Chondrocyte (in vitro differentiated cells): ENCODE data around the gene LRRC8E. TPM values are rescaled to one million over a fixed set of nuclear protein-coding genes. Genes with fewer than 3 reads are reported as not detected.

Experiments used
- DNase-seq: peaks from one replicate; pipeline ENCODE4 v3.0.0; 2021; ENCODE audit warnings: mixed read lengths, low spot score
- H3K27ac Mint-ChIP-seq: one replicate; pipeline ENCODE4 v1.8.0; 2021; ENCODE audit warnings: mild to moderate bottlenecking, moderate library complexity, mixed read lengths; ENCODE audit not compliant: unreplicated experiment
- H3K27me3 Mint-ChIP-seq: 2 replicates; pipeline ENCODE4 v1.8.0; 2021; ENCODE audit warnings: low read depth, mixed read lengths
- H3K36me3 Mint-ChIP-seq: 2 replicates; pipeline ENCODE4 v1.8.0; 2021; ENCODE audit warnings: low read depth, mixed read lengths
- H3K4me1 Mint-ChIP-seq: 2 replicates; pipeline ENCODE4 v1.8.0; 2021; ENCODE audit warnings: low read depth, mild to moderate bottlenecking, mixed read lengths
- H3K4me3 Mint-ChIP-seq: one replicate; pipeline ENCODE4 v1.8.0; 2021; ENCODE audit warnings: mild to moderate bottlenecking, moderate library complexity, mixed read lengths; ENCODE audit not compliant: unreplicated experiment
- H3K9me3 Mint-ChIP-seq: 2 replicates; pipeline ENCODE4 v1.8.0; 2021; ENCODE audit warnings: low read depth, mixed read lengths
- CTCF ChIP-seq: fragments of 200-600 bp; sonication (generic); IDR thresholded peaks from 2 replicates; pipeline ENCODE4 v1.5.0; 2021; ENCODE audit warnings: antibody characterized with exemption, mild to moderate bottlenecking, moderate library complexity
- total RNA-seq: library from RNA; stranded (reverse); gene quantifications from 3 replicates; pipeline ENCODE4 v1.2.1, GENCODE V29; 2021

Gene LRRC8E
- total RNA-seq, 1 donor from 2014 or later, result 6.9 TPM

GRCh38 chr19:7908078-7908699 lies 19.9 kb downstream of the LRRC8E start:
- no peak overlapping the region for H3K4me3 Mint-ChIP-seq
- DNase-seq, result no peak
- H3K4me1 Mint-ChIP-seq, result peaks cover 18% of the 10 kb centered on the region
- H3K36me3 Mint-ChIP-seq, result peaks cover 14% of the 10 kb centered on the region
- H3K9me3 Mint-ChIP-seq, result no peaks in the 10 kb centered on the region
- no peaks in the 10 kb centered on the region for H3K27me3 Mint-ChIP-seq
- no peak overlapping the region for H3K27ac Mint-ChIP-seq
- TF ChIP-seq CTCF, result no peak

DNA sequence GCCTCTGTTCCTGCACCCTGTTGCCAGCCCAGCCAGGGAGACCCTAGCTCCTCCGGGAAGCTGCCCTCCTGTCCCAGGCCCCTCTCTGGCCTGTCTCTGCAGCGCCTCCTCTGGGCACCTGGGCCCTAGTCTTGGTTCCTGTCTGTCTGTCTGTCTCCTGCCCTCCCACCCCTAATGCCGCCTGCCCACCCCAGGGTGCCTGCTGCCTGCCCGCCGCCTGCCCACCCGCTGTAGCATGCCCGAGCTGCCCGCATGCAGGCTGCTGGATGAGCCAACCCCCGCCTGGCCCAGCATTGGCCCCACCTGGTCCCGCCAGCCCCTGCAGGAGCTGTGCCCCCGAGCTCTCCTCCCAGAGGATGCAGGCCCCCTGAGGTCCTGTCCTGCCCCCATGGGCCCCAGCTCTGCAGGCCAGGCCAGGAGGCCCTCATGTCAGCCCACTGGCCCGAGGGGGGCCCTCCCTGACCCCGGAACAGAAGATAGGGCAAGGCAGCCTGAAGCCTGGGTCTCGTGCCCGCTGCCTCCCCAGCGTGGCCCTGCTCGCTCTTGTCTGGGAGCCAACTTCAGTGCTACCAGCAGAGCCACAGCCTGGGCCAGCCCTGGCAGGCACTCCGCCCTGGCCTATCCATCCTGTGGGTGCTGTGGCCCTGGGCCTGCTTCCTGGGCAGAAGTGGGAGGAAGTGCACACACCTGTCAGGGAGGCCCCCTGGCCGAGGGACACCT lies 20.6 kb downstream of the LRRC8E start:
- Mint-ChIP-seq H3K4me3 (no peak overlapping the region), H3K36me3 (peaks cover 14% of the 10 kb centered on the region), H3K27ac (no peak overlapping the region), H3K9me3 (no peaks in the 10 kb centered on the region), H3K27me3 (no peaks in the 10 kb centered on the region), H3K4me1 (peaks cover 18% of the 10 kb centered on the region)
- peak; percentile 95 for DNase-seq
- TF ChIP-seq CTCF, result no peak

DNA sequence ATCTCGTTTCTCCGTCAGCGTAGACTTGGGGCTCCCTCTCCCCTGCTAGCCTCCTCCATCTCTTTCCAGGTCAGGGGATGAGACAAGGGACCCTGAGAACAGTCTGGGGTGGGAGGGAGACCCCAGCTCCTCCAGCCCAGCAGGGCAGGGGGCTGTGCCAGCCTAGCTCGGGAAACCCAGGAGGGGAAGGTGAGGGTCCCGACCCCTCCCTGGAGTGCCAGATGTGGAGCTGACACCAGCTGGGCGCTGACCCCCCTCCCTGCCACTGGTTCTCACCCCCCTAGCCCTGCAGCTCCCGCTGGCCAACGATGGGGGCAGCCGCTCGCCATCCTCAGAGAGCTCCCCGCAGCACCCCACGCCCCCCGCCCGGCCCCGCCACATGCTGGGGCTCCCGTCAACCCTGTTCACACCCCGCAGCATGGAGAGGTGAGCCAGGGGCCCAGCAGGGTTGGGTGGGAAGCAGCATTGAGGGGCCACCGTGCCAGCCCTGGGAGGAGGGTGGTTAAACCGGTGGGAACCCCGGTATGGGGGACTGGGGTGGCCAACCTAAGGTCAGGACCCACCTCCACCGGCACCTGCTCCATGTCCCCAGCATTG lies 21.3 kb downstream of the LRRC8E start:
- no peak for TF ChIP-seq CTCF
- Mint-ChIP-seq H3K4me3 (no peak overlapping the region), H3K4me1 (peaks cover 16% of the 10 kb centered on the region), H3K9me3 (no peaks in the 10 kb centered on the region), H3K27me3 (no peaks in the 10 kb centered on the region), H3K27ac (no peak overlapping the region), H3K36me3 (peaks cover 14% of the 10 kb centered on the region)
- peak; percentile 84 for DNase-seq

- Mint-ChIP-seq H3K9me3 (no peaks in the 10 kb centered on the region), H3K4me3 (no peak overlapping the region), H3K4me1 (peaks cover 8% of the 10 kb centered on the region), H3K27ac (no peak overlapping the region), H3K36me3 (peaks cover 14% of the 10 kb centered on the region), H3K27me3 (no peaks in the 10 kb centered on the region)
- peak; percentile 92 for DNase-seq
- TF ChIP-seq CTCF, result no peak
These were observed 22.2 kb downstream of the LRRC8E start for GRCh38 chr19:7910321-7911161.
